Right lobe of liver (tissue), 4 donors: ENCODE data around the gene COL23A1.

Experiments used
- POLR2A ChIP-seq: fragments of 450-650 bp; IDR thresholded peaks from one replicate; pipeline ENCODE4 v1.6.1; 2017; ENCODE audit warnings: antibody characterized with exemption, mild to moderate bottlenecking
- TF ChIP-seq, protein P1 (sequence below), 4 donors: fragments of 200-600 bp in 3 of 4; fragments of 450-650 bp in 1 of 4; IDR thresholded peaks; one replicate each; pipeline versions ENCODE4 v1.5.1 to v1.8.0; 2016 to 2022; ENCODE audit warnings: antibody characterized with exemption in 4 of 4, mild to moderate bottlenecking in 2 of 4
- donor health status: DM: no; HTN: no; CAD: no.
- donor health status: DM: no; HTN: no; CAD: no.
- donor health status: DM: no; HTN: yes; CAD: no.

DNA sequence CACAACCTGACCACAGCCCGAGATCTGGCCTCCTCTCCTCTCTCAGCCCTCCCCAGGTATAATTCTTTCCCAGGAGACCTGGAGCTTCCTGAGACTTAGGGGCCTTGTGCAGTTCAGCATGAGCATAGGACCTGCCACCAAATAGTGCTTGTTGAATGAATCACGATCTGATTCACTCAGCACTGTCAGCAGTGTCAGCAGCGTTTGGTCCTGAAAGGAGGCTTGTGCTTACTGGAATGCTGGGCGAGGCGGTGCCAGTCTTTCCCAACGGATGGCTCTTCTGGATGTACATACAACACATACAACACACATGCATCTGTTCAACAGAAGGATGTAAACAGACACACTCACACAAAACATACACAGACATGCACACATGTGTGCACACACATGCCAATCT is 173.3 kb downstream of the COL23A1 start:
- TF ChIP-seq, protein P1, sequence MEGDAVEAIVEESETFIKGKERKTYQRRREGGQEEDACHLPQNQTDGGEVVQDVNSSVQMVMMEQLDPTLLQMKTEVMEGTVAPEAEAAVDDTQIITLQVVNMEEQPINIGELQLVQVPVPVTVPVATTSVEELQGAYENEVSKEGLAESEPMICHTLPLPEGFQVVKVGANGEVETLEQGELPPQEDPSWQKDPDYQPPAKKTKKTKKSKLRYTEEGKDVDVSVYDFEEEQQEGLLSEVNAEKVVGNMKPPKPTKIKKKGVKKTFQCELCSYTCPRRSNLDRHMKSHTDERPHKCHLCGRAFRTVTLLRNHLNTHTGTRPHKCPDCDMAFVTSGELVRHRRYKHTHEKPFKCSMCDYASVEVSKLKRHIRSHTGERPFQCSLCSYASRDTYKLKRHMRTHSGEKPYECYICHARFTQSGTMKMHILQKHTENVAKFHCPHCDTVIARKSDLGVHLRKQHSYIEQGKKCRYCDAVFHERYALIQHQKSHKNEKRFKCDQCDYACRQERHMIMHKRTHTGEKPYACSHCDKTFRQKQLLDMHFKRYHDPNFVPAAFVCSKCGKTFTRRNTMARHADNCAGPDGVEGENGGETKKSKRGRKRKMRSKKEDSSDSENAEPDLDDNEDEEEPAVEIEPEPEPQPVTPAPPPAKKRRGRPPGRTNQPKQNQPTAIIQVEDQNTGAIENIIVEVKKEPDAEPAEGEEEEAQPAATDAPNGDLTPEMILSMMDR (IDR thresholded peaks at IDR 0.05): no peak
- no peak for TF ChIP-seq POLR2A
